HUES6 (cell line): ENCODE results near the gene AGRN.
"Not testable (repeated sequence)": the region's sequence is repeated elsewhere in the genome, so short reads cannot be mapped to it uniquely, and the experiment has no call there.

Source experiments
- H3K27ac ChIP-seq: 2 replicates; pipeline ENCODE4 v1.7.0; 2013; ENCODE audit warnings: low read depth, mild to moderate bottlenecking, low read length, inconsistent platforms
- H3K27me3 ChIP-seq: 2 replicates; pipeline ENCODE4 v1.6.1; 2013; ENCODE audit warnings: low read length; ENCODE audit not compliant: control insufficient read depth, insufficient read depth
- H3K36me3 ChIP-seq: 2 replicates; pipeline ENCODE4 v1.6.1; 2013; ENCODE audit warnings: low read length; ENCODE audit not compliant: control insufficient read depth, insufficient read depth
- H3K4me1 ChIP-seq: 2 replicates; pipeline ENCODE4 v1.6.1; 2013; ENCODE audit warnings: low read length; ENCODE audit not compliant: control insufficient read depth, insufficient read depth
- H3K4me3 ChIP-seq: 2 replicates; pipeline ENCODE4 v1.5.1; 2013; ENCODE audit warnings: low read depth, low read length
- H3K9ac ChIP-seq: one replicate; pipeline ENCODE4 v1.6.1; 2013; ENCODE audit warnings: mild to moderate bottlenecking, low read length
- H3K9me3 ChIP-seq: 2 replicates; pipeline ENCODE4 v1.6.1; 2013; ENCODE audit warnings: low read depth, low read length; ENCODE audit not compliant: control insufficient read depth, insufficient read depth

AGRN gene

DNA sequence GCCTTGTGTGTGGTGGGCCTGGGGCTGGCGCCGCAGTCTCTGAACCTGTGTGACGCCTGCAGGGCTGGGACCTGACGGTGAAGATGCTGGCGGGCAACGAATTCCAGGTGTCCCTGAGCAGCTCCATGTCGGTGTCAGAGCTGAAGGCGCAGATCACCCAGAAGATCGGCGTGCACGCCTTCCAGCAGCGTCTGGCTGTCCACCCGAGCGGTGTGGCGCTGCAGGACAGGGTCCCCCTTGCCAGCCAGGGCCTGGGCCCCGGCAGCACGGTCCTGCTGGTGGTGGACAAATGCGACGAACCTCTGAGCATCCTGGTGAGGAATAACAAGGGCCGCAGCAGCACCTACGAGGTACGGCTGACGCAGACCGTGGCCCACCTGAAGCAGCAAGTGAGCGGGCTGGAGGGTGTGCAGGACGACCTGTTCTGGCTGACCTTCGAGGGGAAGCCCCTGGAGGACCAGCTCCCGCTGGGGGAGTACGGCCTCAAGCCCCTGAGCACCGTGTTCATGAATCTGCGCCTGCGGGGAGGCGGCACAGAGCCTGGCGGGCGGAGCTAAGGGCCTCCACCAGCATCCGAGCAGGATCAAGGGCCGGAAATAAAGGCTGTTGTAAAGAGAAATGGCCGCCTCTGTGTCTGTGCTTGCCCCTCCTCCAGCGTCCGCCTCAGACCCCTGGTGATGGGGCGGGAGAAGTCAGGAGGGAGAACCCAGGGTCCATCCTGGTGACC lies 5.8 kb upstream of the AGRN start:
- no peaks in the 10 kb centered on the region for H3K9me3 ChIP-seq
- H3K27ac ChIP-seq: no peak overlapping the region; the same call in 1 of the 2 replicates
- peaks cover 20% of the 10 kb centered on the region for H3K4me1 ChIP-seq
- peak overlapping the region; percentile 80 for H3K9ac ChIP-seq
- peak overlapping the region; percentile 81 for H3K4me3 ChIP-seq
- 0 out of 2 replicates have a peak, but pooled peaks cover under 1% of the 10 kb centered on the region for H3K27me3 ChIP-seq
- H3K36me3 ChIP-seq: no peaks in the 10 kb centered on the region

DNA sequence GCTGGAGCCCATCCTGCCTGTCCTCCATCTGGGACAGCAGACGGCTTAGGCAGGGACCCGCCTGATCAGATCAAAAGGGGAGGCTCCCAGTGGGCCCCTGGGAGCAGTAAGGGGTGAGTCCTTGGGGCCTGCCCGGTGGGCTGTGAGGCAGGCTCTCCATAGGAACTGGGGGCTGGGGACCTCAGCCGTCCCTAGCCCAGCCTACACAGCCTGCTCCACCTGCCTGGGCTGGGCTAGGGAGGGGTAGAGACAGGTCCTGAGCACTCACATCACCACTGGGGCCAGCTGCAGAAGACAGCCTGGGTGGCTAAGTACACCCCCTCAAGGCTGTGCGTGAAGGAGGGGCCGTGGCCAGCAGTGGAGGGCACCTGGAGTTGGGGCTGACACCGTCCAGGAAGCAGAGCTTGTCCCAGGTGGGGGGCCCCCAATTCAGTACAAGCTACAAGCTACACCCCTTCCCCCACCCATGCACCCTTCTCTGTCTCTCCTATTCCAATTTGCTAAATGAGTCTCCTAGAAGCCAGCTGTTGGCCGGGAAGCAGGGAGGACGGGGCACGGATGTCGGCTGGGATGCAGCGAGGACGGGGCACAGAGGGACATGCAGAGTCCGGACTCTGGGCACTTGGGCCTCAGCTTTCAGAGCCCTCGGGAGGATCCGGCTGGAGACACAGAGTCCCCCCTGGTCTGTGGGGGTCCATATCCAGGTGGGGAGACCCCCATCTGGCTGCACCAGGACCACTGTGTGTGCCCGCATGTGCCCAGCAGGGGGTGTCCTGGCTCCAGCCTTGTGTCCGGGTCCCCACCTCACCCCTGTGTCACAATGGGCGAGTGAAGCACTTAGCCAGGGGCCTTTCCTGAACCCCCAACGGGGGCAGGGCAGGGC lies 4.9 kb upstream of the AGRN start:
- no peak overlapping the region for H3K9ac ChIP-seq
- H3K27ac ChIP-seq: no peak overlapping the region; the same call in 1 of the 2 replicates
- H3K4me1 ChIP-seq: peaks cover 20% of the 10 kb centered on the region

DNA sequence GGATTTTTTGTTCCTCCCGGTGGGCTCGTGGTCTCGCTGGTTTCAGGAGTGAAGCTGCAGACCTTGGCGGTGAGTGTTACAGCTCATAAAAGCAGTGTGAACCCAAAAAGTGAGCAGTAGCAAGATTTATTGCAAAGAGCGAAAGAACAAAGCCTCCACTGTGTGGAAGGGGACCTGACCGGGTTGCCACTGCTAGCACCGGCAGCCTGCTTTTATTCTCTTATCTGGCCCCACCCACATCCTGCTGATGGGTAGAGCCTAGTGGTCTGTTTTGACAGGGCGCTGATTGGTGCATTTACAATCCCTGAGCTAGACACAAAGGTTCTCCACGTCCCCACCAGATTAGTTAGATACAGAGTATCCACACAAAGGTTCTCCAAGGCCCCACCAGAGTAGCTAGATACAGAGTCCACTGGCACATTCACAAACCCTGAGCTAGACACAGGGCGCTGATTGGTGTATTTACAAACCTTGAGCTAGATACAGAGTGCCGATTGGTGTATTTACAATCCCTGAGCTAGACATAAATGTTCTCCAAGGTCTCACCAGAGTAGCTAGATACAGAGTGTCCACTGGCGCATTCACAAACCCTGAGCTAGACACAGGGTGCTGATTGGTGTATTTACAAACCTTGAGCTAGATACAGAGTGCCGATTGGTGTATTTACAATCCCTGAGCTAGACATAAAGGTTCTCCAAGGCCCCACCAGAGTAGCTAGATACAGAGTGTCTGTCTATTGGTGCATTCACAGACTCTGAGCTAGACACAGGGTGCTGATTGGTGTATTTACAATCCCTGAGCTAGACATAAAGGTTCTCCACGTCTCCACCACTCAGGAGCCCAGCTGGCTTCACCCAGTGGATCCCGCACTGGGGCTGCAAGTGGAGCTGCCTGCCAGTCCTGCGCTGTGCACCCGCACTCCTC lies 2.3 kb upstream of the AGRN start:
- not testable (repeated sequence) for H3K27me3 ChIP-seq, H3K36me3 ChIP-seq, H3K9ac ChIP-seq, H3K4me3 ChIP-seq, H3K27ac ChIP-seq, H3K9me3 ChIP-seq
- H3K4me1 ChIP-seq: peaks cover 36% of the 10 kb centered on the region

More for the DNA sequence above, 4.9 kb upstream of the AGRN start:
- no peaks in the 10 kb centered on the region for H3K27me3 ChIP-seq
- H3K36me3 ChIP-seq: no peaks in the 10 kb centered on the region
- no peaks in the 10 kb centered on the region for H3K9me3 ChIP-seq
- H3K4me3 ChIP-seq: peak overlapping the region; percentile 81; the same call in 1 of the 2 replicates

DNA sequence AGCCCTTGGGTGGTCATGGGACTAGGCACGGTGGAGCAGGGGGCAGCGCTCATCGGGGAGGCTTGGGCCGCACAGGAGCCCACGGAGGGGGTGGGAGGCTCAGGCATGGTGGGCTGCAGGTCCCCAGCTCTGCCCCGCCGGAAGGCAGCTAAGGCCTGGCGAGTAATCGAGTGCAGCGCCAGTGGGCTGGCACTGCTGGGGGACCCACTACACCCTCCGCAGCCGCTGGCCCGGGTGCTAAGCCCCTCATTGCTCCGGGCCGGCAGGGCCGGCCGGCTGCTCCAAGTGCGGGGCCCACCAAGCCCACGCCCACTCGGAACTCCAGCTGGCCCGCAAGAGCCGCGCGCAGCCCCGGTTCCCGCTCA lies 1.6 kb upstream of the AGRN start:
- H3K9ac ChIP-seq, H3K36me3 ChIP-seq, H3K4me3 ChIP-seq, H3K9me3 ChIP-seq, H3K27ac ChIP-seq, H3K27me3 ChIP-seq: not testable (repeated sequence)
- peaks cover 39% of the 10 kb centered on the region for H3K4me1 ChIP-seq

DNA sequence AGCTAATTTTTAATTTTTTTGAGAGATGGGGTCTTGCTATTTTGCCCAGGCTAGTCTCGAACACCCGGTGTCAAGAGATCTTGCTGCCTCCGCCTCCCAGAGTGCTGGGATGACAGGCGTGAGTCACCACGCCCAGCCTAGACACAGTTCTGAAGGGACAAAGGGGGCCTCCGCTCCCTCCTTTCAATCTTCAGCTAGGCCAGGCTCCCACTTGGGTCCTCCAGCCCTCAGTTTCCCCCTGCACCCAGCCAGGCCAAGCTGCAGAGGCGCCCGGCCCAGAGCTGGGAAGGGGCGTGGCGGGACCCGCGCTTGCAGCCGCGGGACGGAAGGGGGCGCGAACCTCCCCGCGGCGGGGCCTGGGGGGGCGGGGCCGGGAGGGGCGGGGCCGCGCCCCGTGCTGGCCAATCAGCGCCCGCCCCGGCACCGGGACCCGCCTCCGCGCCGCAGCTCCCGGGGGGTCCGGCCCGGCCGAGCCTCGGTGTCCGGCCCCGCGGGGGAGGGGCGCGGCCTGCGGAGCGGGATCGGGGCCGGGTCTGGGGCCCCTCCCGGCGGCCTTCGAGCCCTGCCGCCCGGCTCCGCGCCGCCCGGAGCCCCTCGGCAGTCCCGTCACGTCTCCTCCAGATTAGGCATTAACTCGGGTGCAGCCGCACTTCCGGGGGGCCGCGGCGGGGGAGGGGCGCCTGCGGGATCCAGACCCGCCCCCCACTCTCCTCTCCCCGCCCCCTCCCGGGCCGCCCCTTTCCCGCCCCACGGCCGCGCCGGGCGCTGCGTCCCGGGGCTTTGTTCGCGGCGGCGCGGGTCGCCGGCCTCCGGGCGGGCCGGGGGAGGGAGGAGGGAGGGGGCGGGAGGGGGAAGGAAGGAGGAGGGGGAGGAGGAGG lies 559 bp upstream of the AGRN start:
- Histone ChIP-seq H3K9me3 (no peaks in the 10 kb centered on the region), H3K27ac (no peak overlapping the region), H3K27me3 (peaks cover 3% of the 10 kb centered on the region; the same call in 1 of the 2 replicates), H3K4me1 (peaks cover 40% of the 10 kb centered on the region), H3K9ac (no peak overlapping the region), H3K36me3 (peaks cover 3% of the 10 kb centered on the region; the same call in 1 of the 2 replicates), H3K4me3 (peak overlapping the region; percentile 42)

DNA sequence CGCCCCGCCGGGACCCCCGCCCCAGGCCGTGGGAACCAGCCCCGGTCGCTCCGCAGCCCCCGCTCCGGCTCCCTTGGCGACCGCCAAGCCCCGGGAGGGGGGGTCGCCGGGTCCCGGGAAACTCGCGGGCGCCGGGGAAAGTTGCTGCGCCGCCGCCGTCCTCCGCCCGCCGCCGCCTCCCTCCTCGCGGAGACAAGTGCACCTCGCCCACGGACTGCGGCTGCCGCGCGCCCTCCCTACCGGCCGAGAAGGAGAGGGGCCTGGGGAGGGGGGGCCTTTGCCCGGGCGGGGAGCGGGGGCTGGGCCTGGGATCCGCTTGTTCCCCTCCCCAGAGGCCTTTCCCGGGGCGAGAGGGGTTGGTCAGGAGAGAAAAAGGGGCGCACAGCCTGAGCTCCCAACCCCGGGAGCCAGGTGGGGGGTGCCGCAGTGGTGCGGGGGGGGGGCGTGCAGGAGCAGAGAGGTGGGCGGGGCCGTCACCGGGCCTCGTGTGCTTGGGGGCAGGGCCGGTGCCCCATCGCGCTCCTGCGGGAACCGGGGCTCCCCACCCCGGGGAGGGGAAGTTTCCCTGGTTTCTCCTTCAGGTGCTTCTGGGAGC lies 592 bp downstream of the AGRN start:
- peak overlapping the region; percentile 87 for H3K4me3 ChIP-seq
- no peak overlapping the region for H3K27ac ChIP-seq
- peaks cover 42% of the 10 kb centered on the region for H3K4me1 ChIP-seq
- no peaks in the 10 kb centered on the region for H3K9me3 ChIP-seq
- H3K27me3 ChIP-seq: peaks cover 3% of the 10 kb centered on the region; the same call in 1 of the 2 replicates
- peaks cover 3% of the 10 kb centered on the region; the same call in 1 of the 2 replicates for H3K36me3 ChIP-seq
- H3K9ac ChIP-seq: peak overlapping the region; percentile 89

DNA sequence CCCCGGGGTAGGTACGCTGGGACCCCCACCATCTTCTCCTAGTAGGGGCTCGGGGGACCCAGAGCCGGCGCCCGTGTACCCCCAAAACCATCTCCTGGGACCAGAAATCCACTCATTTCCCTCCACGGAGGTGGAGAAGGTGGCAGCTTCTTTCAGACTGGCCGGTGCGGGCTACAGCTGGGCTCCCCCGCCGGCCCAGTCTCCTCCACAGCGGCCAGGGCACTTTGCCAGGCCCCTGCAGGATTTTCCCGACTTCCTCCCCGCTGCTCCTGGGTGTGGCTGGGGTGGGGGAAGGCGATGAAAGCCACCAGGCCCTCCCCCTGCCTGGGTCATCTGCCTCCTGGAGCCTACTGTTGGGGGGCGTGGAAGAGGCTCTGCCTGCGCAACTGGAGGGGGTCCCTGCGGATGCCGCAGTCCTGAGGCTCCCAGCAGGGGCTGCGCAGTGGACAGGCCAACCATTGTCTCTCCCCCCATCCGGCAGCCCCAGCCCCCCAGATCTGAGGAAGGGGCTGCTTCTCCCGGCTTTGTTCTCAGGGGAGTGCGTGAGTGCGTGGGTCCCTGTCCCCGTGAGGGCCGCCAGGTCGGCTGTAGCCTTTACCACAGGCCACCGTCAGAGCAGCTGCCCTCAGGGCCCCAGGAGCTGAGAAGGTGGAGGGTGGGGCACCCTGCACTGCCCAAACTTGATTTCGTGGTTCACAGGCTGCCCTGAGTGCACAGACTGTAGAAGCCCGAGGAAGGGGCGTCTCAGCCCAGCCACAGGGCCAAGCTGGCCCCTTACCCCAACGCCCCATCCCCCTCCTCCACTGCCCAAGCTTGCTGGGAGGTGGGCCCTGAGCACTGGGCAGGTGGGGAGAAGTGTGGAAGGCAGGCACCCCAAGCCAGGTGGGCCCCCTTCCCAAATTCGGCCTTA lies 1.3 kb downstream of the AGRN start:
- Histone ChIP-seq H3K4me1 (peaks cover 49% of the 10 kb centered on the region), H3K4me3 (peak overlapping the region; percentile 87)

GRCh38 chr1:1021920-1022259 lies 2.0 kb downstream of the AGRN start:
- Histone ChIP-seq H3K27ac (no peak overlapping the region), H3K9me3 (no peaks in the 10 kb centered on the region), H3K4me3 (peak overlapping the region; percentile 87; the same call in 1 of the 2 replicates), H3K9ac (peak overlapping the region; percentile 20), H3K27me3 (peaks cover 3% of the 10 kb centered on the region; the same call in 1 of the 2 replicates), H3K36me3 (peaks cover 9% of the 10 kb centered on the region; the same call in 1 of the 2 replicates), H3K4me1 (peaks cover 55% of the 10 kb centered on the region)

More for the DNA sequence above, 1.3 kb downstream of the AGRN start:
- no peak overlapping the region for H3K27ac ChIP-seq
- peaks cover 3% of the 10 kb centered on the region; the same call in 1 of the 2 replicates for H3K27me3 ChIP-seq
- H3K9me3 ChIP-seq: no peaks in the 10 kb centered on the region
- peaks cover 8% of the 10 kb centered on the region; the same call in 1 of the 2 replicates for H3K36me3 ChIP-seq
- H3K9ac ChIP-seq: peak overlapping the region; percentile 66
